PC-3 (cell line): ENCODE measurements around the gene CYP39A1.

Source experiments
- CTCF ChIP-seq: fragments of 300-600 bp; sonication (generic); conservative IDR thresholded peaks from 2 replicates; pipeline ENCODE4 v1.5.1; 2017; ENCODE audit warnings: antibody characterized with exemption, low read depth, mild to moderate bottlenecking, low read length
- EZH2 ChIP-seq: fragments of 300-600 bp; sonication (generic); IDR thresholded peaks from one replicate; pipeline ENCODE4 v1.6.1; 2017; ENCODE audit warnings: antibody characterized with exemption, mild to moderate bottlenecking, low read length; ENCODE audit not compliant: unreplicated experiment
- EZH2phosphoT487 ChIP-seq: fragments of 300-600 bp; sonication (generic); IDR thresholded peaks from 2 replicates; pipeline ENCODE4 v1.6.1; 2018; ENCODE audit warnings: mild to moderate bottlenecking, antibody characterized with exemption, low read length, borderline replicate concordance

- TF ChIP-seq CTCF, result no peak
- no peak for TF ChIP-seq EZH2
- TF ChIP-seq EZH2phosphoT487, result no peak
Measured at GRCh38 chr6:46651816-46652215, 802 bp downstream of the CYP39A1 start.
